Measurements from ENCODE around the gene NDUFS6.

DNA sequence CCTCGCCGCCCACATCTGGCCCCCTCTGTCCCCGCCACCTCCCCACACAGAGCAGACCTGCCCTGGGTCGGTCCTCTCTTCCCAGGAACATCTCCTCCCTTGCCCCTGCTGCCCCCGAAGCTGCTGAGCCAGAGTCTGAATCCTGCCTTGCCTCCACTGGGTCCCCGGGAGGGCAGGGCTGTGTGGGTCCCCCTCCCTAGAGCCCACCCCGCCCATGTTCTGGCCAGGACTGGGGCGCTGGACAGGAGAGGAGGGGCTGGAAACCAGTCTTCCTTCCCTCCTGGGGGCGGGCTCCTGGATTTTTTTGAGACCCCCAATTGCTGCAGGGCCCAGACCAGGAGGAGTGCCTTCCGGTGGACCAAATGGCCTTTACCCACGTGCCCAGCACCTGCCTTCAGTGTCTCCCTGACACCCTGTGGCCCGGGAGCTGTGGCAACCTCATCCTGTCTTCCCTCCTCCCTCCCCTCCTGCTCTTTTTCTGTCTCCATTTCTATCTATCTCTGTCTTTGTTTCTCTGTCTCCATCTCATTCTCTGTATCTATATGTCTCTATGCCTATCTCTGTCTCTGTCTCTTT lies 13.6 kb upstream of the NDUFS6 start:
- TF ChIP-seq, protein P1, sequence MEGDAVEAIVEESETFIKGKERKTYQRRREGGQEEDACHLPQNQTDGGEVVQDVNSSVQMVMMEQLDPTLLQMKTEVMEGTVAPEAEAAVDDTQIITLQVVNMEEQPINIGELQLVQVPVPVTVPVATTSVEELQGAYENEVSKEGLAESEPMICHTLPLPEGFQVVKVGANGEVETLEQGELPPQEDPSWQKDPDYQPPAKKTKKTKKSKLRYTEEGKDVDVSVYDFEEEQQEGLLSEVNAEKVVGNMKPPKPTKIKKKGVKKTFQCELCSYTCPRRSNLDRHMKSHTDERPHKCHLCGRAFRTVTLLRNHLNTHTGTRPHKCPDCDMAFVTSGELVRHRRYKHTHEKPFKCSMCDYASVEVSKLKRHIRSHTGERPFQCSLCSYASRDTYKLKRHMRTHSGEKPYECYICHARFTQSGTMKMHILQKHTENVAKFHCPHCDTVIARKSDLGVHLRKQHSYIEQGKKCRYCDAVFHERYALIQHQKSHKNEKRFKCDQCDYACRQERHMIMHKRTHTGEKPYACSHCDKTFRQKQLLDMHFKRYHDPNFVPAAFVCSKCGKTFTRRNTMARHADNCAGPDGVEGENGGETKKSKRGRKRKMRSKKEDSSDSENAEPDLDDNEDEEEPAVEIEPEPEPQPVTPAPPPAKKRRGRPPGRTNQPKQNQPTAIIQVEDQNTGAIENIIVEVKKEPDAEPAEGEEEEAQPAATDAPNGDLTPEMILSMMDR (conservative IDR thresholded peaks at IDR 0.05), result no peak
- no peak for TF ChIP-seq ZFX (IDR thresholded peaks at IDR 0.05)
